ENCODE measurements around the gene ZAR1L.
A peak's percentile ranks its signal among the peaks of the same experiment; 100 is the strongest.

ZAR1L gene

DNA sequence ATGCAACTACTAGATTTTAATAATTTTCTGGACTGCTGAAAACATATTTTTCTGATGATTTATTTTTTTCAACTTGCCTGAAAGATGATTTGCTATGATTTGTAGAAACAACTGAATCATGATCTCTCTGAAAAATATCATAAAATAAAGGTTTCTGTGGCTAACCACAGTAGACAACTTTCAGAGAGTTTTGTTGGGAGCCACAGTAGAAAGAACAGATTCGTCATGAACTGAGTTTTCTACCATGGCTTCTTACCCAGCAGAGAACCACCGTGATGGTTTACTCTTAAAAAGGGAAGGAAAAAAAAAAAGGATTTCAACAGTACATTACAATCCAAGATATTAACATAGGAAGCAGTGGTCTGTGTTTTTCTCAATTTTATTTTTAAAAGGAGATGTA lies 18.0 kb downstream of the ZAR1L start:
- H3K27me3 ChIP-seq (ENCODE audit: control insufficient read depth, insufficient read depth, low read length) = no peaks in the 10 kb centered on the region
- H3K9ac ChIP-seq (ENCODE audit: low read length) = no peak overlapping the region
- H3K4me3 ChIP-seq (ENCODE audit: low read length) = no peak overlapping the region
- H3K4me1 ChIP-seq (ENCODE audit: control insufficient read depth, insufficient read depth, low read length) = no peaks in the 10 kb centered on the region
- H3K36me3 ChIP-seq (ENCODE audit: control insufficient read depth, insufficient read depth, low read length) = no peaks in the 10 kb centered on the region
- H3K27ac ChIP-seq (ENCODE audit: low read depth, low read length) = no peak overlapping the region

DNA sequence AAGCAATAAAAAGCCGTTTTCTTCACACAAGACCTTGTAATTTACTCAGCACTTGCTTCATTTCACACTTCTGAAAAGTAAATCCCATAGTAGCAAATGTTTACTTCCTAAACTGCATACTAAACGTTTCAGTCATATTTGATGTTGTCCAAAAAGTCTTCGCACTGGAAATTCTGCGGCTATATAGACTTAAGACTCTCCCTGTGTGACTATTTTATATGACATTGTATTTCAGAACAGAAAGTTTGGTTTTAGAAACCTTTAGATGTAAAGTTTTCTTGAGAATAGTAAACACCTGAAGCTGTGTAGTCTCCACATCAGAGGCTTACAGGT lies 29.6 kb downstream of the ZAR1L start:
- no peaks in the 10 kb centered on the region for H3K27me3 ChIP-seq (ENCODE audit: control insufficient read depth, insufficient read depth, low read length)

DNA sequence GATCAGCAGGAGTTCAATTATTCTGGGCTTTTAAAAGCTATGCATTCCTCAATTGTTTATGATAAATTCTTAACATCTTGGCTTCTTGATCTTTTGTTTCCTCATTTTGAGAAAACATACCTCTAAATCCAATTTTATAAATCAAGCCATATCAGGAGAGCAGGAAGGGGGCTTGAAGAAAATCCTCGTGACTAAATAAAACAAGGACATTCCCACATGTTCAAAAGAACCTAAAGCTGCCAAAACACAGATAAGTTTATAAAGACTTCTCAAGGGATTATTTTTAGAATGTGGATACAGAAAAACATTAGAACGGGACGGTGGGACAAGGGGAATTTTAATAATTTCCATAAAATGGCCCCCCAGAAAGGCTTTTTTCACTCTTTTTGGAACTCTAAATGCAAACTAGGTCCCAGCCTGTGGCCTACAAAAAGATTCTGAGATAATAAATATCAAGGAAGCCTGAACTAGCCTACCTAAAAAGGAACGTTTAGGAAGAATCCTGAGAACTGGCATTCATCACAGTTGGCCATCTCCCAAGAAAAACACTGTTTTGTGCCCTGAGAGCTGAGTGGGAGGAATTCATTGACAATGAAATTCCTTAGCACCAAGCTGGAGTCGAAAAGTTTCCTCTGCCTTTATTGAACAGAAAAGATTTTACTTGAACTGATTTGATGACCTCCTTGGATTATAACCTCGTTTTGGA lies 30.1 kb downstream of the ZAR1L start:
- H3K9ac ChIP-seq (ENCODE audit: low read length) = no peak overlapping the region
- peak overlapping the region; percentile 78 for H3K27ac ChIP-seq (ENCODE audit: low read depth, low read length)
- H3K36me3 ChIP-seq (ENCODE audit: control insufficient read depth, insufficient read depth, low read length) = no peaks in the 10 kb centered on the region
- no peaks in the 10 kb centered on the region for H3K27me3 ChIP-seq (ENCODE audit: control insufficient read depth, insufficient read depth, low read length)
- H3K4me1 ChIP-seq (ENCODE audit: control insufficient read depth, insufficient read depth, low read length) = peaks cover 11% of the 10 kb centered on the region
- no peak overlapping the region for H3K4me3 ChIP-seq (ENCODE audit: low read length)

More for the DNA sequence above, 29.6 kb downstream of the ZAR1L start:
- Histone ChIP-seq H3K4me3 (ENCODE audit: low read length) (no peak overlapping the region), H3K9ac (ENCODE audit: low read length) (no peak overlapping the region), H3K27ac (ENCODE audit: low read depth, low read length) (peak overlapping the region; percentile 78), H3K36me3 (ENCODE audit: control insufficient read depth, insufficient read depth, low read length) (no peaks in the 10 kb centered on the region), H3K4me1 (ENCODE audit: control insufficient read depth, insufficient read depth, low read length) (peaks cover 11% of the 10 kb centered on the region)

GRCh38 chr13:32282096-32282711 lies 33.0 kb downstream of the ZAR1L start:
- Histone ChIP-seq H3K4me3 (ENCODE audit: low read length) (no peak overlapping the region), H3K36me3 (ENCODE audit: control insufficient read depth, insufficient read depth, low read length) (peaks cover 1% of the 10 kb centered on the region), H3K27me3 (ENCODE audit: control insufficient read depth, insufficient read depth, low read length) (no peaks in the 10 kb centered on the region), H3K4me1 (ENCODE audit: control insufficient read depth, insufficient read depth, low read length) (peaks cover 11% of the 10 kb centered on the region), H3K27ac (ENCODE audit: low read depth, low read length) (no peak overlapping the region), H3K9ac (ENCODE audit: low read length) (no peak overlapping the region)

GRCh38 chr13:32281096-32281495 lies 34.1 kb downstream of the ZAR1L start:
- H3K4me3 ChIP-seq (ENCODE audit: low read length) = no peak overlapping the region
- H3K4me1 ChIP-seq (ENCODE audit: control insufficient read depth, insufficient read depth, low read length) = peaks cover 11% of the 10 kb centered on the region
- peaks cover 6% of the 10 kb centered on the region for H3K36me3 ChIP-seq (ENCODE audit: control insufficient read depth, insufficient read depth, low read length)
- no peak overlapping the region for H3K27ac ChIP-seq (ENCODE audit: low read depth, low read length)
- no peak overlapping the region for H3K9ac ChIP-seq (ENCODE audit: low read length)
- no peaks in the 10 kb centered on the region for H3K27me3 ChIP-seq (ENCODE audit: control insufficient read depth, insufficient read depth, low read length)

DNA sequence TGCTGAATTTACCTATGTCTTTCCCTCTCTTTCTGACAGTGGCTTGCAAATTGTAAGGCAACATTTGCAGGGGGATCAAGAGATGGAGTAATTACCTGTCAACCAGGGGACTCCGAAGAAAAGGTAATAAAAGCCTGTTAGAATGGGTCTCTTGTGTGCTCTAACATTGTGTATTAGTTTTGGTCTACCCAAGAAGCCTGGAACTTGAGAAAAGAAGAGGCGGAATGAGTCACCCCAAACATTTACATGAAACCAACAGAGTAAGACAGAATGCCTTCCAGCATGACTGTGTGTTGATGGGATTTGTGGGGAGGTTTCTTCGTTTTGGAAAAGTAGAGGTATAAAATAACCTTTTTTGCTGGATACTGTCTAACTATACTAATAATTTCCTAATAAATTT lies 36.7 kb downstream of the ZAR1L start:
- H3K9ac ChIP-seq (ENCODE audit: low read length) = no peak overlapping the region
- H3K36me3 ChIP-seq (ENCODE audit: control insufficient read depth, insufficient read depth, low read length) = peaks cover 6% of the 10 kb centered on the region
- no peak overlapping the region for H3K27ac ChIP-seq (ENCODE audit: low read depth, low read length)

GRCh38 chr13:32277839-32278238 lies 37.3 kb downstream of the ZAR1L start:
- Histone ChIP-seq H3K4me1 (ENCODE audit: control insufficient read depth, insufficient read depth, low read length) (no peaks in the 10 kb centered on the region), H3K27me3 (ENCODE audit: control insufficient read depth, insufficient read depth, low read length) (no peaks in the 10 kb centered on the region), H3K9ac (ENCODE audit: low read length) (no peak overlapping the region), H3K4me3 (ENCODE audit: low read length) (no peak overlapping the region), H3K36me3 (ENCODE audit: control insufficient read depth, insufficient read depth, low read length) (peaks cover 6% of the 10 kb centered on the region), H3K27ac (ENCODE audit: low read depth, low read length) (no peak overlapping the region)

More for the DNA sequence above, 36.7 kb downstream of the ZAR1L start:
- no peak overlapping the region for H3K4me3 ChIP-seq (ENCODE audit: low read length)
- H3K27me3 ChIP-seq (ENCODE audit: control insufficient read depth, insufficient read depth, low read length) = no peaks in the 10 kb centered on the region
- H3K4me1 ChIP-seq (ENCODE audit: control insufficient read depth, insufficient read depth, low read length) = no peaks in the 10 kb centered on the region

- H3K27ac ChIP-seq (ENCODE audit: low read depth, low read length) = no peak overlapping the region
- no peak overlapping the region for H3K4me3 ChIP-seq (ENCODE audit: low read length)
- H3K9ac ChIP-seq (ENCODE audit: low read length) = no peak overlapping the region
- no peaks in the 10 kb centered on the region for H3K27me3 ChIP-seq (ENCODE audit: control insufficient read depth, insufficient read depth, low read length)
- peaks cover 8% of the 10 kb centered on the region for H3K36me3 ChIP-seq (ENCODE audit: control insufficient read depth, insufficient read depth, low read length)
- H3K4me1 ChIP-seq (ENCODE audit: control insufficient read depth, insufficient read depth, low read length) = no peaks in the 10 kb centered on the region
Measured at GRCh38 chr13:32272021-32272683, 43.0 kb downstream of the ZAR1L start.

DNA sequence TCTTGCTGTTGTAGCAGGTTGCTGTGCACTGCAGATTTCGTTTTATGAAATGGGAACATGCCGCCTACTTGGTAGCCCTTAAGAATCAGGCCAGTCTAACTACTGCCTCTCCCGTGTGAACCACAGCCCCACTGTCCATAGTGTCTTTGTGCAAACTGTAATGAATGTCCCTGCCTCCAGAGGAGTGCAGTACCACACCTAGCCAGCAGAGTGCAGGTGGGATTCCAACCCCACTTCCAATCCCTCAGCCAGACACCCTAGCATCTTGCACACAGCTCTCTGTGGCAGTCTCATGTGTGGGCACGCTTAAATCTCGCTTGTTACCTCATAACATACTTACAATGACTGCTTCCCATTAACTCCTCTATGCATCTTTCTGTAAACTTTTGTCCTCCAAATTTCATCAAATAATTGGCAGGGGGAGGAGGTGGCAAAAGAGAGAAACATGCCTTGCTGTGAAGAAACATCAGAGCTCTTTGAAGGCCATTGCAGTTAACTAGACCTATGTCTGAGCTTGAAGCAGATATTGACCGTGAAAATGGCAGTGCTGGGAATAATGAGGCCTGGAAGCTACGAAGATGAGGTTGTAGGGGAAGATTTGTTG lies 47.2 kb downstream of the ZAR1L start:
- Histone ChIP-seq H3K4me3 (ENCODE audit: low read length) (no peak overlapping the region), H3K36me3 (ENCODE audit: control insufficient read depth, insufficient read depth, low read length) (peaks cover 8% of the 10 kb centered on the region), H3K4me1 (ENCODE audit: control insufficient read depth, insufficient read depth, low read length) (peaks cover 2% of the 10 kb centered on the region)

DNA sequence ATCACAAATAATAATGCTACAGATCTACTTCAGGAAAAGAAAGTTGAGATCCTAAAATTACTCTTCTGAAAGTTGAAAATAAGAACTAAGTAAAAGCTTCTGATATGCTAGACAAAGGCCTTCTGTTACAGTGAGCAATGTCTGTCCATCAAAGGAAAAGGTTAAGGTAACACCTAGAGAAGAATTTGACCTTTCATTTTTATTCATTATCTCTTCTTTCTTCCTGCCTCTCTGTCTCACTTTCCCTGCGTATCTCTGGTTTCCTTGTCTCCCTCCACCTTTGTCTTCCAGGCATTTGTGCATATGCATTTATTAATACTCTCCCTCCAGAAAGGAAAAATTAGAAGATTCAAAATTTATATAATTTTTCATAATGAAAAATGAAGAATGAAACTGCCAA lies 49.0 kb downstream of the ZAR1L start:
- Histone ChIP-seq H3K27ac (ENCODE audit: low read depth, low read length) (no peak overlapping the region), H3K4me3 (ENCODE audit: low read length) (no peak overlapping the region), H3K9ac (ENCODE audit: low read length) (no peak overlapping the region), H3K27me3 (ENCODE audit: control insufficient read depth, insufficient read depth, low read length) (no peaks in the 10 kb centered on the region), H3K36me3 (ENCODE audit: control insufficient read depth, insufficient read depth, low read length) (peaks cover 8% of the 10 kb centered on the region), H3K4me1 (ENCODE audit: control insufficient read depth, insufficient read depth, low read length) (peaks cover 10% of the 10 kb centered on the region)

More for the DNA sequence above, 47.2 kb downstream of the ZAR1L start:
- no peaks in the 10 kb centered on the region for H3K27me3 ChIP-seq (ENCODE audit: control insufficient read depth, insufficient read depth, low read length)
- H3K27ac ChIP-seq (ENCODE audit: low read depth, low read length) = no peak overlapping the region
- no peak overlapping the region for H3K9ac ChIP-seq (ENCODE audit: low read length)

DNA sequence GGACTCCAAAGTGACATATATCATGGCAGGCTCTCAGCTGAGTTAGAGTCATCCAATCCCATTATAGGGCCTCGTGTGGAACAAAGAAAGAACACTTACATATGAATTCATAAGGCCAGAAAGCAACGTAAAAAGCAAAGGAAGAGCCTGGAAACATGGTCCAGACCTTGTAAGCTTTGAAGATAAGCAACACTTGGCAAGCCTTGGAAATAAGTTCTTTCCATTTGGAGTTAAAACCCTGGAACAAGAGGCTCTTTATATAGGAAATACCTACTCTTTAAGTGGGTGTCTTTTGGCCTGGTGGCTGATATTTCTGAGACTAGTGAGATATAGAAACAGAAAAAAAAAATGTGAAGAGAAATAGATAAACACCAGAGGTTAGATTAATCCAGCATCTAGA lies 49.4 kb downstream of the ZAR1L start:
- Histone ChIP-seq H3K4me1 (ENCODE audit: control insufficient read depth, insufficient read depth, low read length) (peaks cover 10% of the 10 kb centered on the region), H3K9ac (ENCODE audit: low read length) (no peak overlapping the region), H3K27me3 (ENCODE audit: control insufficient read depth, insufficient read depth, low read length) (no peaks in the 10 kb centered on the region), H3K36me3 (ENCODE audit: control insufficient read depth, insufficient read depth, low read length) (peaks cover 8% of the 10 kb centered on the region), H3K4me3 (ENCODE audit: low read length) (no peak overlapping the region), H3K27ac (ENCODE audit: low read depth, low read length) (no peak overlapping the region)

DNA sequence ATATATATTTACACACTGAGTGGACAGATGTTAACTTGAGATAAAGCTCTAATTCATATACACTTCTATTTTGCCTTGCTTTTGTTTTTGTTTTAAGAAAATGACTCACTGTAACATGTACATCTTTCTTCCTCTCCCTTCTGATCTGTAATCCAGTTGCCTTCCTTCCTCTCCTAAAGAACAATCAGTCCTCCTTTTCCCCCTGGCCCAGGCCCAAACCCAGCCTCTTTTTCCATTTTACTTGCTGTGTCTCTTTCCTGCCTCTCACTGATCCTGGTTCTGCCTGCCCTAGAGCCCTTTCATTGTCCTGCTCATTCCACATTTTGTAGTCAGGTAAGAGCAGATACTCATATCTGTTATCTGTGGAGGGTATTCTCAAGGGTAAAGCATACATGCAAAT lies 50.8 kb downstream of the ZAR1L start:
- Histone ChIP-seq H3K4me1 (ENCODE audit: control insufficient read depth, insufficient read depth, low read length) (peaks cover 10% of the 10 kb centered on the region), H3K4me3 (ENCODE audit: low read length) (no peak overlapping the region), H3K27ac (ENCODE audit: low read depth, low read length) (no peak overlapping the region), H3K9ac (ENCODE audit: low read length) (no peak overlapping the region), H3K27me3 (ENCODE audit: control insufficient read depth, insufficient read depth, low read length) (no peaks in the 10 kb centered on the region), H3K36me3 (ENCODE audit: control insufficient read depth, insufficient read depth, low read length) (peaks cover 8% of the 10 kb centered on the region)
